Measurements from ENCODE around the gene LRRC47. TPM values are rescaled to one million over a fixed set of nuclear protein-coding genes. Genes with fewer than 3 reads are reported as not detected.
"Not testable (repeated sequence)": the region's sequence is repeated elsewhere in the genome, so short reads cannot be mapped to it uniquely, and the experiment has no call there.

LRRC47 gene
- total RNA-seq, 2 donors from 2014 or later, result 35.1 to 41.5 TPM

- intact Hi-C loops (cut with DNase I, micrococcal nuclease), result no loop called here
- DNase-seq (no peak), ATAC-seq (no peak)
Observed at GRCh38 chr1:3759796-3760195, 36.5 kb downstream of the LRRC47 start.

- intact Hi-C loops (cut with DNase I, micrococcal nuclease), result no loop called here
- no peak for DNase-seq
- ATAC-seq, result no peak
Observed at GRCh38 chr1:3759164-3759563, 37.1 kb downstream of the LRRC47 start.

GRCh38 chr1:3756394-3756793, 39.9 kb downstream of the LRRC47 start:
- intact Hi-C loops (cut with DNase I, micrococcal nuclease), result no loop called here
- ATAC-seq (no peak), DNase-seq (no peak)

- ATAC-seq (no peak), DNase-seq (no peak)
- intact Hi-C loops (cut with DNase I, micrococcal nuclease), result no loop called here
Observed at GRCh38 chr1:3753656-3754454, 42.4 kb downstream of the LRRC47 start.

GRCh38 chr1:3752400-3752945, 43.8 kb downstream of the LRRC47 start, which contains the start of gene CCDC27:
TSS of gene CCDC27 (plus strand) at chr1:3752450. CDS start at chr1:3752482, 32 bp downstream.
- no peak for DNase-seq
- intact Hi-C loops (cut with DNase I, micrococcal nuclease), result no loop called here

GRCh38 chr1:3750741-3751140, 45.6 kb downstream of the LRRC47 start:
- intact Hi-C loops (cut with DNase I, micrococcal nuclease), result no loop called here
- DNase-seq (no peak), ATAC-seq (no peak)

More at GRCh38 chr1:3752400-3752945, 43.8 kb downstream of the LRRC47 start, which contains the start of gene CCDC27:
- no peak for ATAC-seq

GRCh38 chr1:3749512-3749911, 46.8 kb downstream of the LRRC47 start:
- ATAC-seq, result no peak
- no peak for DNase-seq
- intact Hi-C loops (cut with DNase I, micrococcal nuclease), result no loop called here

- intact Hi-C loops (cut with DNase I, micrococcal nuclease); ATAC-seq; DNase-seq: not testable (repeated sequence)
Observed at GRCh38 chr1:3748316-3748900, 47.9 kb downstream of the LRRC47 start.

GRCh38 chr1:3747903-3748302, 48.4 kb downstream of the LRRC47 start:
- ATAC-seq (no peak), DNase-seq (no peak)
- intact Hi-C loops (cut with DNase I, micrococcal nuclease), result no loop called here

GRCh38 chr1:3747522-3747848, 48.8 kb downstream of the LRRC47 start:
- ATAC-seq (no peak), DNase-seq (no peak)
- intact Hi-C loops (cut with DNase I, micrococcal nuclease), result no loop called here

- ATAC-seq, result peak; percentile 98
- intact Hi-C loops (cut with DNase I, micrococcal nuclease), result no loop called here
- DNase-seq, result peak; percentile 85 to 88
Observed at GRCh38 chr1:3746830-3747521, 49.3 kb downstream of the LRRC47 start.

GRCh38 chr1:3746389-3746829, 49.9 kb downstream of the LRRC47 start:
- DNase-seq (no peak), ATAC-seq (no peak)
- intact Hi-C loops (cut with DNase I, micrococcal nuclease), result no loop called here

GRCh38 chr1:3745590-3746381, 50.5 kb downstream of the LRRC47 start:
- DNase-seq (no peak), ATAC-seq (no peak)
- intact Hi-C loops (cut with DNase I, micrococcal nuclease), result no loop called here

- intact Hi-C loops (cut with DNase I, micrococcal nuclease), result no loop called here
- DNase-seq (no peak), ATAC-seq (no peak)
Observed at GRCh38 chr1:3745071-3745470, 51.2 kb downstream of the LRRC47 start.

- ATAC-seq (no peak), DNase-seq (no peak)
- intact Hi-C loops (cut with DNase I, micrococcal nuclease), result no loop called here
Observed at GRCh38 chr1:3744646-3745045, 51.7 kb downstream of the LRRC47 start.

- DNase-seq, result no peak
- ATAC-seq, result no peak
- intact Hi-C loops (cut with DNase I, micrococcal nuclease), result no loop called here
Observed at GRCh38 chr1:3743826-3744225, 52.5 kb downstream of the LRRC47 start.

- ATAC-seq (no peak), DNase-seq (no peak)
- intact Hi-C loops (cut with DNase I, micrococcal nuclease), result no loop called here
Observed at GRCh38 chr1:3743421-3743820, 52.9 kb downstream of the LRRC47 start.

GRCh38 chr1:3742439-3743298, 53.6 kb downstream of the LRRC47 start:
- no peak for ATAC-seq
- intact Hi-C loops (cut with DNase I, micrococcal nuclease), result no loop called here
- DNase-seq, result no peak
